ENCODE data around the gene LRRC8E.

LRRC8E gene

DNA sequence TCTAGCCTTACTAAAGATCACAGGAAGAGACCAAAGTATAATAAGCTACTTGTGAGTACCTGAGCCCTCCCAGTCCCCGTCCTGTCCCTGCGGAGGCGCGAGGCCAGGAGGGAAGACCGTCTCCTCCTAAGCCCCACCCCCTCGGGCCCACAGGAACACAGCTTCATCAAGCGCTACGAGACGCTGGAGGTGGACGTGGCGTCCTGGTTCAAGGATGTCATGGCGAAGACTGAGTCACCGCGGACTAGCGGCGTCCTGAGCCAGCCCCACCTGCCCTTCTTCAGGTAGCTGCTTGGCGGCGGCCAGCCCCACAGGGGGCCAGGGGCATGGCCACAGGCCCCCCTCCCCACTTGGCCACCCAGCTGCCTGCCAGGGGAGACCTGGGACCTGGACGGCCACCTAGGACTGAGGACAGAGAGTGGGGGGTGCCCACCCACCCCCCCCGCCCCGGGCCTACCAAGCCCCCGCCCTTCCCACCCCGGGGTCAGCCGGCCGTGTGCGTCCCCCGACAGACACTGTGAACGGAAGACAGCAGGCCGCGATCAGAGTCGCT lies 23.9 kb downstream of the LRRC8E start:
- no peak overlapping the region for H3K4me3 ChIP-seq (ENCODE audit: low read depth, low read length)
- TF ChIP-seq, protein P1, sequence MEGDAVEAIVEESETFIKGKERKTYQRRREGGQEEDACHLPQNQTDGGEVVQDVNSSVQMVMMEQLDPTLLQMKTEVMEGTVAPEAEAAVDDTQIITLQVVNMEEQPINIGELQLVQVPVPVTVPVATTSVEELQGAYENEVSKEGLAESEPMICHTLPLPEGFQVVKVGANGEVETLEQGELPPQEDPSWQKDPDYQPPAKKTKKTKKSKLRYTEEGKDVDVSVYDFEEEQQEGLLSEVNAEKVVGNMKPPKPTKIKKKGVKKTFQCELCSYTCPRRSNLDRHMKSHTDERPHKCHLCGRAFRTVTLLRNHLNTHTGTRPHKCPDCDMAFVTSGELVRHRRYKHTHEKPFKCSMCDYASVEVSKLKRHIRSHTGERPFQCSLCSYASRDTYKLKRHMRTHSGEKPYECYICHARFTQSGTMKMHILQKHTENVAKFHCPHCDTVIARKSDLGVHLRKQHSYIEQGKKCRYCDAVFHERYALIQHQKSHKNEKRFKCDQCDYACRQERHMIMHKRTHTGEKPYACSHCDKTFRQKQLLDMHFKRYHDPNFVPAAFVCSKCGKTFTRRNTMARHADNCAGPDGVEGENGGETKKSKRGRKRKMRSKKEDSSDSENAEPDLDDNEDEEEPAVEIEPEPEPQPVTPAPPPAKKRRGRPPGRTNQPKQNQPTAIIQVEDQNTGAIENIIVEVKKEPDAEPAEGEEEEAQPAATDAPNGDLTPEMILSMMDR (IDR thresholded peaks at IDR 0.05; ENCODE audit: low read depth, low read length, missing control alignments), result no peak
- no peak for DNase-seq (ENCODE audit: low read depth)
- in situ Hi-C loops (cut with HindIII; ENCODE audit: low sequenced_read_pairs), result no loop called here

DNA sequence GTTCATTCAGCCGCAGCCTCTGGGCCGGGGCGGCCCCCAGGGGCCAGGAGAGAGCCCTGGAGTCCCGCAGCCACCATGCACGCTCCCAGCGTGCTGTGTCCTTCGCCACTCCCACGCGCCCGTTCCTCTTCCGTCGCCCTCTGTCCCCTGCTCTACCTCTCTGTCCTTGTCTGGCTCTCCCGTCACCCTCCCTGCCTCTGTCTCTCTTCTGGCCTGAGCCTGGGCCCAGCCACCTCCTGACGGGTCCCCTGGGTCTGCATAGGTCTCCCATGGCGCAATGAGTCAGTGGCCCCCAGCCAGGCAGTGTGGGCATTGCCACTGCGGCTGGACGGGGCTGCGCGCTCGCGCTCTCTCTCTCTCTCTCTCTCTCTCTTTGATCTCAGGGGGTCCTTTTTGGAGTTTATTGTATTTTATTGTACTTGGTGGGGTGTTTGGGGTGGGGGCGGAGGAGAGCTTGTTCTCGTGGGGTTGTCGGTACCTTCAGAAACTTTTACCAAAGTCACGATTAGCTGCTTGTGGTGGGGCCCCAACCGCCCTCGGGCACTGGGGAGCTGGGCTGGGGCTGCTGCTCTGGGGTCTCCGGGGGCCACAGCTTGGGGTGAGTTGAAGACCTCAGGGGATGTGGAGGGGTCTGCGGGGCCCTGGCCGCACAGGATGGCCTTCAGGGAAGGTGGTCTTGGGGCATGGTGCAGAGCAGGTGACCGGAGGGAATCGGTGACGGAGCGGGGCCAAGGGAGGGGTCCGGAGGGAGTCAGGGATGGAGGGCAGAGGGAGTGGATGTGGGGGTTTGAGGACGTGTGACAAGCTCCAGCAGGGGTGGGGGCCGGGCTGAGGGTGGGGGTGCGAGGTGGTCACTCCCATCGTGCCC lies 24.6 kb downstream of the LRRC8E start:
- H3K4me3 ChIP-seq (ENCODE audit: low read depth, low read length), result no peak overlapping the region
- DNase-seq (ENCODE audit: low read depth), result no peak
- in situ Hi-C loops (cut with HindIII; ENCODE audit: low sequenced_read_pairs), result no loop called here
- TF ChIP-seq, protein P1 (IDR thresholded peaks at IDR 0.05; ENCODE audit: low read depth, low read length, missing control alignments), result no peak

DNA sequence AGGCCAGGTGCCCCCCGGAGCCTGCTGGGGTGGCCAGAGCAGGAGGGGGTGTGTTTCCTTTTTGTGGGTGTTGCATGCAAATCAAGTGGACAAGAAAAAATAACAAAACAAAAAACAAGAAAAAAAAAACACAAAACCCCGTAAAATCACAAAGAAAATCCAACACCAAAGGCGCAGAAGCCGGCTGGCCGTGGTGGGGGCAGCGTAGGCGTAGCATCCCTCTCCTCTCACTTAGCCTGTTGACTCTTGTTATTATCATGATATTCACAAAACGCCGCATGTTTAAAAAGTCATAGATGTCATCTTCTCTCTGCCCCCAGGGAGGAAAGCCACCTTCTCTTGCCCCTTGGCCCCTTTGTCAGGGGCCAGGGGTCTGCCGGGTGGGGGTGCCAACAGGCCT lies 25.3 kb downstream of the LRRC8E start:
- in situ Hi-C loops (cut with HindIII; ENCODE audit: low sequenced_read_pairs), result no loop called here

DNA sequence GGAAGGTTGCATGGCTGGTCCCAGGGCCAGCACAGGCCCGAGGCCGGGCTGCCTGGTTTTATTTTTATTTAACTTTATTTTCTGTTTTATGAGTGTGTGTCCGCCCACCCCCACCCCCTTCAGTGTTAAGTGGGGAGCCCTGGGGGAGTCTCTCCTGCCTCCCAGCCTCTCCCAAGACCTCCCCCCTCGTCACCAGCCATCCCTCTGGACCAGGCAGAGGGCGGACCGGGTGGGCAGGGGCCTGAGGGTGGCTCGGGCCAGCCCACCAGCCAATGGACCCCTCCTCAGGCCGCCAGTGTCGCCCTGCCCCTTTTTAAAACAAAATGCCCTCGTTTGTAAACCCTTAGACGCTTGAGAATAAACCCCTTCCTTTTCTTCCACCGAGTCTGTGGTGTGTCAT lies 25.8 kb downstream of the LRRC8E start:
- no peak for DNase-seq (ENCODE audit: low read depth)
- in situ Hi-C loops (cut with HindIII; ENCODE audit: low sequenced_read_pairs), result no loop called here
- TF ChIP-seq, protein P1 (IDR thresholded peaks at IDR 0.05; ENCODE audit: low read depth, low read length, missing control alignments), result no peak
- H3K4me3 ChIP-seq (ENCODE audit: low read depth, low read length), result no peak overlapping the region

More for the DNA sequence above, 25.3 kb downstream of the LRRC8E start:
- TF ChIP-seq, protein P1 (IDR thresholded peaks at IDR 0.05; ENCODE audit: low read depth, low read length, missing control alignments), result no peak
- no peak for DNase-seq (ENCODE audit: low read depth)
- H3K4me3 ChIP-seq (ENCODE audit: low read depth, low read length), result no peak overlapping the region

DNA sequence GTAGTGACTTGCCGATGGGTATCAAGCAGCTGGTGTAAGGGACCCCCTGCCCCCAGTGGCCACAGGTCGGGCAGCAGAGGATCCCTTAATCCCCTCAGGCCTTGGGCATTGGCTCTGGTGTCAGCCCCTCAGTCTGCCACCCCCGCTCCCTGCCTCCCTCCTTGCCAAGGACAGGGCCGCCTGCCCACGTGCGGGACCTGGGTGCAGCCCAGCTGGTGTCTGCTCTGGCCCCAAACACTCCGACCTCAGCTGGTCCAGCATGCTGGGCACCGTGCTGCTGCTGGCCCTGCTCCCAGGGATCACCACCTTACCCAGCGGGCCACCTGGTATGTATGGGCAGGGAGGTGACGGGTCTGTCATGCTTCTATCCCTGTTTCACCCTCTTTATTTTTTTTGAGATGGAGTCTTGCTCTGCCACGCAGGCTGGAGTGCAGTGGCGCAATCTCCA lies 26.3 kb downstream of the LRRC8E start, which contains the start of gene TGFBR3L:
Gene TGFBR3L (plus strand): TSS at position 233 of the 448 bp plus-strand sequence.
- in situ Hi-C loops (cut with HindIII; ENCODE audit: low sequenced_read_pairs), result no loop called here
- no peak for DNase-seq (ENCODE audit: low read depth)
- no peak within 1 kb of the TSS for H3K4me3 ChIP-seq (ENCODE audit: low read depth, low read length)
- TF ChIP-seq, protein P1 (IDR thresholded peaks at IDR 0.05; ENCODE audit: low read depth, low read length, missing control alignments), result no peak

DNA sequence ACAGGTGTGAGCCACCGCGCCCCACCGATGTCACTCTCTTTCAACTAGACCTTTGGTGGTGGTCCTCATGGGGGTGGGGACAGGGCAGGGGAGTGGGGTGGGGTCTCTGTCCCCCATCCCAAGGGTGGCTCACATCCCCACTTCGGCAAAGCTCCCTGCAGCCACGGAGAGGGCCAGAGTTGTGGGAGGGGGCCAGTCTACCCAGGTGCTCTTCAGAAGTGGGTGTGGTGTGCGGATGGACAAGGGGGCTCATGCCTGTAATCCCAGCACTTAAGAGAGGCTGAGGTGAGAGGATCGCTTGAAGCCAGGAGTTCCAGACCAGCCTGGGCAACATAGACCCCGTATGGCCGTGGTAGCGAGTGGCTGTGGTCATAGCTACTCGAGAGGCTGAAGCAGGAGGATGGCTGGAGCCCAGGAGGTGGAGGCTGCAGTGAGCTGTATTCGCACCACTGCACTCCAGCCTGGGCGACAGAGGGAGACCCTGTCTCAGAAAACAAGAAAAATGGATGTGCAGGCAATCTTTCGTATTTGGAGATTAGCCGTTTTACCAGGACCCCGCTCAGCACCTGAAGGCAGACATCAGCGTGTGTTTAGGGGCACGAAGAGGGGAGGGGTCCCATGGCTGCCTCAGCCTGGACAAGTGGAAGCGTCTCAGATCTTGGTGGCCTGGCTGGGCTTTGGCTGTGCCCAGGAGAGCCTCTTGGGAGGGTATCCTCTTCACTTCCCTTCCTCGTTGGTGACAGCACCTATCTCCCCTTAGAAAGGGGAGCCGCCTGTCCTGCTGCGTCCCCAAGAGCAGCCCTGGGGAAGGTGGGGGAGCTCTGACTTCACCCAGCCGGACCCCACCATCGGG lies 27.2 kb downstream of the LRRC8E start:
- in situ Hi-C loops (cut with HindIII; ENCODE audit: low sequenced_read_pairs), result no loop called here
- TF ChIP-seq, protein P1 (IDR thresholded peaks at IDR 0.05; ENCODE audit: low read depth, low read length, missing control alignments), result no peak
- no peak overlapping the region for H3K4me3 ChIP-seq (ENCODE audit: low read depth, low read length)
- DNase-seq (ENCODE audit: low read depth), result no peak

Data from astrocyte of the cerebellum (primary cell).